GM18499 (cell line): Measurements from ENCODE around the gene CDH4.
"Not testable (repeated sequence)": the region's sequence is repeated elsewhere in the genome, so short reads cannot be mapped to it uniquely, and the experiment has no call there.

Experiments
- ATAC-seq: cut with Tn5 transposase; IDR thresholded peaks from one replicate; pipeline ENCODE4 v1.9.1; 2021; ENCODE audit warnings: moderate number of reproducible peaks; ENCODE audit not compliant: insufficient read depth, unreplicated experiment

Gene CDH4

GRCh38 chr20:61849822-61850221 is 597.8 kb downstream of the CDH4 start:
- ATAC-seq = no peak

- ATAC-seq = no peak
Measured at GRCh38 chr20:61850457-61850856, 598.4 kb downstream of the CDH4 start.

DNA sequence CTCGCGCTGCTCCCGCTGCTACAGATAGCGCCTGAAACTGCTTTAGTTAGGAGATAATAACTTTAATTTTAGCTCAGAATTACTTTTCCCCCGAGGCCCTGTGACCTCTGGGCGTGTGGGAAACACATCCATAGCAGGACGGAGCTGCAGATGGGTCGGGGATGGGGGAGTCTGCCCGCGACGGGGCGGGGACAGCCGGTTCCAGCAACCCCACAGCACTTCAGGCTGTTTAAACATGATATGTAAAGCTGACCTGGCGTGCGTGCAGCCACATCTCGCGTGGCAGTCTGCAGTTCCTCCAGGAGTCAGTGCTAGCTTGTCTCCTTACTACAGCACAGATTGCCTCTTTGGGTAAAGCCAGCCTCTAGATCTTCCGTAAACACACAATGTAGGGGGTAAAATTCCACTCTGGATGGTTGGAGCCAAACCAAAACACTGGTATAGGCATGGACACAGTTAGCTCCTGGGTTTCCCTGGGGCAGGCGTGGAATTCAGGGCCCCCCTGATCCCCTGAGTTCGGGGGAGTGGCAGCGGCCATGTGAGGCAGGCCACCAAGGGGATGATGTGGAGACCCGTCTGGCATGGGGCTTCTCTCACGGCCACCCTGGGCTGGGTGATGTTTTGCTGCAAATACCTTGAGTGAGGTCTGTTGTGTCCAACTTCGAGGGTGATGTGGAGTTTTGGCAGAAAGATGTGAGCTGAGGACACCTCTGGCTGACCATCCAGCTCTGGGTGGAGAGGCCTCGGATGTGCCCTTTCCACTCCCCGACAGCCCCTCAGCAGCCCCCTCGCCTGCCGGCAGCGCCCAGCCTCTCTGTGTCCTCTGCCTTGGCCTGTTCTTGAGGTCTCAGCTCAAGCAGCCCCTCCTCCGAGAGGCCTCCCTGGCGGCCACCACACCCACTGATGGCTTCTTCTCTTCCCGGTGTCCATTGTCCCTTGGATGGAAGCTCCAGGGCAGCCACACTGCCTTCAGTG is 599.2 kb downstream of the CDH4 start:
- no peak for ATAC-seq

DNA sequence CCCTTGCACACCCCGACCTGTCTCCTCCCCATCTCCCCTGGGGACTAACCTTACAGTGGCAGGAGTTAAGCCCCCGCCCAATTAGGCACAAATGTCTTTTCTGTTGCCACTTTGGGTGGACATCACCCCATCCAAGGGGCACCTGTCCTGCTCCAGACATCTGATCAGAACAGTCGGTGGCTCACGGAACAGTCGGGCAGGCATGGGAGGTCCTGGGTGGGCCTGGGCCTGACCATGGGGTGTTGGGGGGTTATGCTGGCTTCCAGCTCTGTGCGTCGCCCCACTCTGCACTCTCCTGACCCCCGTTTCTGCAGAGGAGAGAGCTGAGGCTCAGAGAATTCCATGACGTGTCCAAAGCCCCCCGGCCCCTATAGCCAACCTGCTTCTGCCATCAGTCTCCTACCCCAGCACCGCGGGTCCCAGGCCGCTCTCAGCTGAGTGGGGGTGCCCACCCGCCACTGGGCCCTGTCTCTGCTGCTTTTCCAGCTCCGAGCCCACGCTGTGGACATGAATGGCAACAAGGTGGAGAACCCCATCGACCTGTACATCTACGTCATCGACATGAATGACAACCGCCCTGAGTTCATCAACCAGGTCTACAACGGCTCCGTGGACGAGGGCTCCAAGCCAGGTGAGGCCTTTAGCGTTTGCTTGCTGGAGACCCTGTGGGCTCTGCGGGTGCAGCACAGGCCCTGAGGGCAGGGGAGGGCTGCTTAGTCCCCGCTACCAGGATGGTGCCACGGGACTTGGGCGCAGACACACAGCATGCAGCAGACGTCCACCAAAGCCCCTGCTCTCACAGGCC is 600.4 kb downstream of the CDH4 start:
- ATAC-seq = no peak

DNA sequence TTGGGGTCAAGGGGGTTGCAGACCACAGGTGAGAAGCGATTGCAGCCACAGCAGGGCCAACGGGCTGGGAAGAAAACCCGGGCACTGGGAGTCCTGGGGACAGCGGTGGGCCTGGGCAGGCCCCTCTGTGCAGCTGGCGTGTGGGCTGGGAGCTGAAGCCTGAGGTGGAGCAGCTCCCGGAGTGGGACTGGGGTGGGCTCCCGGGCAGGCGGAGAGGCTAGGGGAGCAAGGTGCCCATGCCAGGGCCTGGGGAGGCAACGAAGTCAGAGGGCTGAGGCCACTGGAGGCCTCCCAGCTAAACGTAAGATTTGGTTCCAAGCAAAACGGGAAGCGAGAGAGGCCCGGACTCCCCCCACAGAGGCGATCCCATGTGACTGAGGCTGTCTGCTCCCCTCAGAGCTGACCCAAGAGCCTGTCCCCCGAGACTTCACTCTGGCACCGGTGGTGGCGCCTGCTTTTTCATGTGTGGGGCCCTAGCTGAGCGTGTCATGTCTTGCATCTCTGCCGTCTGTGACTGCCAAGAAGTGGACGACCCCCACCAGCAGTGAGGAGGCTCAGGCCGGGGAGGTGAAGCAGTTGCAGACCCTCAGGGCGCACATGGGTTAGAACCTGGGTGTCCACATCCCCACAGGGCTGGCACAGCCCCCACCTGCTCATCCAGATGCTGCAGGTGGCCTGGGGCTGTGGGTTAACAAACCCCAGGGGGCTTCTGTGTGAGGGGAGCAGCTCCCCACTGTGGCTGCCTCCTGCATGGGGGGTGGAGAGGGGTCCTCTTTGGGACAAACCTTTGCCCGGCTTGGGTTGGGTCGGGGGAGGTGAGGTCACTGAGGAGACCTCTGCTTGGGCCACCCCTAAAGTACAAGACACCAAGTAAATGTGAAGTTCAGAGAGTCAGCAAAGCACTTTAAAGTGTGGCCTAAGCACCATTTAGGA is 601.3 kb downstream of the CDH4 start:
- no peak for ATAC-seq

GRCh38 chr20:61854538-61854937 is 602.5 kb downstream of the CDH4 start:
- ATAC-seq = not testable (repeated sequence)

DNA sequence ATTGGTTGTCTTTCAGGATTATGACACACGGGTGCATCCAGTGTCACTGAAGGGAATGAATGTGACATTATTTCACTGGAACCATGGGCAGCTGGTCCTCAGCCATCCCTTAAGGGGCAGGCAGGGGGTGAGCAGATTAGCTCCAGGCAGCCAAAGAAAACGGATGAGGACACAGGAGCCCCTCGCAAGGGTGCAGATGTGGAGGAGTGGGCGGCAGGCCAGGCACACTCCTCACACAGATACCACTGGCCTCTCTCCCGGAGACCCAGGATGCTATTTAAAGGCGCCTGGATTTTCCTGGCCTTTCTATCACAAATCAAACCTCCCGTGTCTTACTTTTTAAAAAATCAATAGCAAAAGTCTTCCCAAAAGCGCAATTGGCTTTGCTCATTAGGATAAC is 603.2 kb downstream of the CDH4 start:
- ATAC-seq = no peak

GRCh38 chr20:61856626-61857413 is 604.8 kb downstream of the CDH4 start:
- ATAC-seq = no peak

DNA sequence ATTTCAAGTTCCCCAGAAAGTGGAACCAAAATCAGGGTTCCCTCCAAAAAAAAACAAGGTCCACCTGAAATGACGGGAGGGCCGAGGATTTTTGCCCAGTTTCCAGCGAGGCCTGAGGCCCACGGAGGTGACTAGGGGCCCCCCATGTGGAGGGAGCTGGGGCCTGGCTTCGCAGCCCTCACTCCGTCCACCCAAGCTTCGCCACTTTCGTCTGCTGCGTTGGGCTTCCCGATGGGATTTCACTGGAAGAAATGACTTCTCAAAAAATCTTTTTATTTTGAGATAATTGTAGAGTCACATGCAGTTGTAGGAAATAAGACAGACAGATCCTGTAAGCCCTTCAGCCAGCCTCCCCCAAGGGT is 605.3 kb downstream of the CDH4 start:
- no peak for ATAC-seq

DNA sequence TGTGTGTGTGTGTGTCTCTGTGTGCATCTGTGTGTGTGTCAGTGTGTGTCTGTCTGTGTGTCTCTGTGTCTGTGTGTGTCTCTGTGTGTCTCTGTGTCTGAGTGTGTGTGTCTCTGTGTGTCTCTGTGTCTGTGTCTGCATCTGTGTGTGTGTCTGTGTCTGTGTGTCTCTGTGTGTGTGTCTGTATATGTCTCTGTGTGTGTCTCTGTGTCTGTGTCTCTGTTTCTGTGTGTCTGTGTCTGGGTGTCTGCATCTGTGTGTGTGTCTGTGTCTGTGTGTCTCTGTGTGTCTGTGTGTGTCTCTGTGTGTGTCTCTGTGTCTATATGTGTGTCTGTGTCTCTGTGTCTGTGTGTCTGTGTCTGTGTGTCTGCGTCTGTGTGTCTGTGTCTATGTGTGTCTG is 605.8 kb downstream of the CDH4 start:
- ATAC-seq = no peak

DNA sequence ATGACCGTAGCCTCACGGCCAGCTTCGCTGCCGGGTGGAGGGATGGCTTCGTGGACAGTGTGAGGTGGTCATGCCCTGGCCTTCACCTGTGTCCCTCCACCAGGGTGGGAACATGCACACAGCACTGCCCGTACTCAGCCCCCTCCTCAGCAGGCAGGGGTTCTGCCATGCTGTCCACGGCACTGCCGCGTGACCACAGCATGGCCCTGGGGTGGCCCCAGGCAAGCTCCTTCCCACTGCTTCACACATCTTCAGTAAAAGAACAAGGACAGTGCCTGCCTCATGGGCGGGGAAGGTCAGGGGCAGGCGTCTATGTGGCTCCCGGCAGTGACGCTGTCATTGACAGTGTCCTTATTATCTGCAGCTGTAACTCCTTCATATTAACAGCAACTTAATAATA is 607.7 kb downstream of the CDH4 start:
- ATAC-seq = no peak

GRCh38 chr20:61860260-61860987 is 608.4 kb downstream of the CDH4 start:
- ATAC-seq = no peak

DNA sequence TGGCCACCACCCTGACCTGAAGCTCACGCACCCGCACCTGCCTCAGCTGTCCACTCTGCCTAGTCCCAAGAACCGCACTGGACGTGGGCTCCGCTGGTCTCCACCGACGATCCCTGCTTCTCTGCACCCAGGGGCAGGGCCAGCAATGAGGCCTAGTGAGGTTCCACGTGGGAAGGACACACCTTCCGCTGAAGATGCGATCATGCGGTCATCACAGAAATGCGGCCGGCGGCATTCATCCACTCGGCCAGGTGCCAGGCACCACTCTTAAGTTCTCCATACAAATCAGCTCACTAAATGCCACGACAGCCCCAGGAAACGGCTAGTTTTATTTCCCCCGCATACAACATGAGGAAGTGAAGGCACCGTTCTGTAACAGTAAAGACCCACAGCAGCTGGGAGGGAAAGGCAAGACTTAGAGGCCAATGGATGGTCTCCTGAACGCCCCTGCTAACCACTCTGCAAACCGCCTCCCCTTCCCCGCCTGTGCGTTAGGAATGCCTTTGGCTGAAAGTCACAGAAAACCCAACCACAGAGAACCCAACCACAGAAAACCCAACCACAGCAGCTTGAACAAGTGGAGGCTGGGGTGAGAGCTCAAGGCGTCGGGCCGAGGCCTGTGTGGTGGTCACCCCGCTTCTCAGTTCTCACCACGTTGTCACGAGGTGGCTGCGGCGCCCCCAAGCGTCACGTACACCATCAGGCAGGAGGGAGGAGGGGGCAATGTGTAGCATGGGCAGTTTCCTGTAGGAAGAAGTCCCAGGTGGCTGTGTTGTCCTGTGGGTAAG is 609.2 kb downstream of the CDH4 start:
- ATAC-seq = no peak

GRCh38 chr20:61861858-61862257 is 609.8 kb downstream of the CDH4 start:
- ATAC-seq = no peak

GRCh38 chr20:61862881-61863280 is 610.8 kb downstream of the CDH4 start:
- no peak for ATAC-seq

GRCh38 chr20:61864481-61864880 is 612.4 kb downstream of the CDH4 start:
- ATAC-seq = no peak

- ATAC-seq = no peak
Measured at GRCh38 chr20:61865353-61865752, 613.3 kb downstream of the CDH4 start.

DNA sequence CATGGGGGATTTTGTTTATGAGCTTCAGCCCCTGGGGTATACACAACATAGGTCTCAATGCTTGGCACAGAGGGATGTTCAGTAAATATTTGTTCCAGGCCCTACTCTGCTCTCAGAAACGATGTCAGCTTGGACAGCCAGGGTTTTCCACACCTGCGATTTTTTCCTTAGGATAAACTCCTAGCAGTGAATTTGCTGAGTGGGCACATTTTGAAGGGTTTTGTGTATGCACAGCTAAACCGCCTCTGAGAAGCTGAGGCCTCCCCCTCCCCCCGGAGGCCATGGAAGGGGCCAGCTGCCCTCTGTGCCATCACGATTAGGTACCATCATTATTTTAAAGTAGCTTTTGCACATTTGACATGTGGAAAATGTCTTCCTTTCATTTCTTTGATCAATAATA is 614.1 kb downstream of the CDH4 start:
- ATAC-seq = no peak
